HCT116 (cell line): ENCODE data around the gene C16orf95. TPM values are rescaled to one million over a fixed set of nuclear protein-coding genes. Genes with fewer than 3 reads are reported as not detected.

ENCODE experiments used
- ATAC-seq: fragments of 200-7000 bp; cut with Tn5 transposase; 2 replicates; pipeline ENCODE4 v1.9.1; 2020; ENCODE audit warnings: mild to moderate bottlenecking, moderate library complexity
- BruUV-seq: library from RNA; stranded (reverse); fragments of 400-500 nt; replicated peaks from 2 replicates; lab custom pipeline; 2021; lab: Mats Ljungman, UMichigan
- CTCF ChIA-PET: fragments of 300-600 bp; sonication (Branson Sonifier 250); formaldehyde crosslinking; loops from one replicate; lab custom pipeline; 2021; ENCODE audit warnings: antibody characterized with exemption; lab: Charles Lee
- POLR2A ChIA-PET: fragments of 300-600, 350-600 bp; sonication (Branson Sonifier 250); formaldehyde crosslinking; loops from one replicate; lab custom pipeline; 2021; ENCODE audit warnings: antibody characterized with exemption; lab: Charles Lee
- RAD21 ChIA-PET, 2 experiments: fragments of 300-600 bp; sonication (Branson Sonifier 250); formaldehyde crosslinking; loops; one replicate each; lab custom pipeline; 2023; ENCODE audit warnings: low total read pairs in 2 of 2; ENCODE audit not compliant: uncharacterized antibody in 2 of 2, unreplicated experiment in 2 of 2, low non-redundant PET in 1 of 2; lab: Charles Lee
- DNase-seq: peaks from one replicate; pipeline ENCODE4 v3.0.0-alpha.2; 2010; ENCODE audit warnings: low read depth, low spot score
- H2AFZ ChIP-seq: fragments of 200-600 bp; shearing (Covaris generic), sonication (generic); 2 replicates; pipeline ENCODE4 v1.6.1; 2017; ENCODE audit warnings: low read depth, mixed run types, mixed read lengths, antibody characterized with exemption, low read length; ENCODE audit not compliant: poor library complexity, severe bottlenecking
- H3K27ac ChIP-seq: 2 replicates; pipeline ENCODE4 v1.5.1; 2012; ENCODE audit warnings: low read depth, low read length
- H3K27me3 ChIP-seq: fragments of 200-600 bp; sonication (generic); 2 replicates; pipeline ENCODE4 v1.6.1; 2016; ENCODE audit warnings: mixed run types, low read length, mixed read lengths; ENCODE audit not compliant: insufficient read depth
- H3K36me3 ChIP-seq, 2 experiments: fragments of 200-500 bp in 1 of 2; fragments of 200-600 bp in 1 of 2; sonication (Bioruptor generic) in 1 of 2; sonication (generic) in 1 of 2; 2 replicates each; pipeline versions ENCODE4 v1.5.1 to v1.6.1; 2014 to 2016; ENCODE audit warnings: low read length in 2 of 2, inconsistent platforms in 1 of 2, mixed read lengths in 1 of 2, mixed run types in 1 of 2; ENCODE audit not compliant: insufficient read depth in 2 of 2, control insufficient read depth in 1 of 2
- H3K4me1 ChIP-seq, 2 experiments: fragments of 200-600 bp in 1 of 2; sonication (generic) in 1 of 2; 2 replicates each; pipeline versions ENCODE4 v1.5.1 to v1.6.1; 2012 to 2017; ENCODE audit warnings: low read length in 2 of 2, inconsistent platforms in 1 of 2, mild to moderate bottlenecking in 1 of 2, mixed read lengths in 1 of 2, mixed run types in 1 of 2, moderate library complexity in 1 of 2; ENCODE audit not compliant: insufficient read depth in 2 of 2, control insufficient read depth in 1 of 2
- H3K4me2 ChIP-seq: fragments of 200-600 bp; sonication (generic); 2 replicates; pipeline ENCODE4 v1.6.1; 2017; ENCODE audit warnings: mixed run types, low read length, mixed read lengths
- H3K4me3 ChIP-seq, 2 experiments: fragments of 200-600 bp in 1 of 2; sonication (generic) in 1 of 2; replicated peaks in 1 of 2; 2 replicates each; pipeline ENCODE4 v1.5.1; 2011 to 2016; ENCODE audit warnings: low read length in 2 of 2, control low read depth in 1 of 2, low read depth in 1 of 2, mild to moderate bottlenecking in 1 of 2, mixed read lengths in 1 of 2, mixed run types in 1 of 2
- H3K79me2 ChIP-seq: fragments of 200-600 bp; sonication (generic); 2 replicates; pipeline ENCODE4 v1.6.1; 2017; ENCODE audit warnings: mild to moderate bottlenecking, mixed run types, low read length, moderate library complexity, mixed read lengths; ENCODE audit not compliant: insufficient read depth
- H3K9ac ChIP-seq: fragments of 200-600 bp; sonication (generic); 2 replicates; pipeline ENCODE4 v1.6.1; 2016; ENCODE audit warnings: low read length, mixed read lengths
- H3K9me2 ChIP-seq: fragments of 200-600 bp; sonication (generic), shearing (Covaris generic); 2 replicates; pipeline ENCODE4 v1.6.1; 2017; ENCODE audit warnings: mixed run types, mild to moderate bottlenecking, moderate library complexity; ENCODE audit not compliant: insufficient read depth
- H3K9me3 ChIP-seq, 2 experiments: fragments of 200-500 bp in 1 of 2; fragments of 200-600 bp in 1 of 2; sonication (Bioruptor generic) in 1 of 2; sonication (generic) in 1 of 2; 2 replicates each; pipeline ENCODE4 v1.6.1; 2014 to 2017; ENCODE audit warnings: low read length in 2 of 2, mixed read lengths in 2 of 2, inconsistent platforms in 1 of 2, low read depth in 1 of 2, mild to moderate bottlenecking in 1 of 2, mixed run types in 1 of 2, moderate library complexity in 1 of 2; ENCODE audit not compliant: control insufficient read depth in 1 of 2, insufficient read depth in 1 of 2
- H4K20me1 ChIP-seq: fragments of 200-600 bp; sonication (generic), shearing (Covaris generic); 2 replicates; pipeline ENCODE4 v1.6.1; 2017; ENCODE audit warnings: mixed run types, mild to moderate bottlenecking, moderate library complexity; ENCODE audit not compliant: insufficient read depth
- EGR1 ChIP-seq: IDR thresholded peaks from 2 replicates; pipeline ENCODE4 v1.6.1; 2012; ENCODE audit warnings: low read depth
- EZH2phosphoT487 ChIP-seq: fragments of 200-600 bp; IDR thresholded peaks from 2 replicates; pipeline ENCODE4 v1.6.1; 2018; ENCODE audit warnings: antibody characterized with exemption, borderline replicate concordance
- FOSL1 ChIP-seq: IDR thresholded peaks from 2 replicates; pipeline ENCODE4 v1.6.1; 2012; ENCODE audit warnings: low read depth
- JUND ChIP-seq: IDR thresholded peaks from 2 replicates; pipeline ENCODE4 v1.6.1; 2012
- POLR2AphosphoS5 ChIP-seq: IDR thresholded peaks from 2 replicates; pipeline ENCODE4 v1.6.1; 2011; ENCODE audit warnings: mild to moderate bottlenecking, low read depth, low read length, moderate library complexity
- RAD21 ChIP-seq: IDR thresholded peaks from 2 replicates; pipeline ENCODE4 v1.6.1; 2012; ENCODE audit warnings: low read depth, mild to moderate bottlenecking
- SRF ChIP-seq: IDR thresholded peaks from 2 replicates; pipeline ENCODE4 v1.6.1; 2012; ENCODE audit warnings: low read depth
- TCF7L2 ChIP-seq: IDR thresholded peaks from 2 replicates; pipeline ENCODE4 v1.7.0; 2011; ENCODE audit warnings: borderline replicate concordance, inconsistent platforms; ENCODE audit not compliant: insufficient read depth, insufficient read length; ENCODE audit errors: extremely low read depth
- YY1 ChIP-seq: IDR thresholded peaks from 2 replicates; pipeline ENCODE4 v1.6.1; 2011; ENCODE audit warnings: low read length, low read depth, moderate library complexity, mild to moderate bottlenecking; ENCODE audit not compliant: insufficient replicate concordance; ENCODE audit errors: extremely low read depth
- ZFX ChIP-seq: fragments of 450-650 bp; IDR thresholded peaks from 2 replicates; pipeline ENCODE4 v1.6.1; 2017
- ZNF274 ChIP-seq: fragments of 200-500 bp; sonication (Bioruptor generic); IDR thresholded peaks from 2 replicates; pipeline ENCODE4 v1.6.1; 2014; ENCODE audit warnings: mild to moderate bottlenecking, low read depth, low read length, inconsistent platforms
- intact Hi-C: fragments of 100-400 bp; cut with micrococcal nuclease; formaldehyde crosslinking; loops from 2 replicates; pipeline ENCODE4 v1.10.0; 2022
- total RNA-seq: library from RNA; stranded (reverse); gene quantifications from one replicate; pipeline ENCODE4 v1.2.1, GENCODE V29; 2021; ENCODE audit not compliant: unreplicated experiment
- TF ChIP-seq, protein P1 (sequence below), 3 experiments: fragments of 200-600 bp in 1 of 3; sonication (generic) in 1 of 3; IDR thresholded peaks in 2 of 3; conservative IDR thresholded peaks in 1 of 3; 2 replicates each; pipeline ENCODE4 v1.5.1; 2012 to 2017; ENCODE audit warnings: low read depth in 2 of 3, low read length in 2 of 3, antibody characterized with exemption in 1 of 3, borderline replicate concordance in 1 of 3, control low read depth in 1 of 3, mild to moderate bottlenecking in 1 of 3, mixed read lengths in 1 of 3, mixed run types in 1 of 3, moderate library complexity in 1 of 3; ENCODE audit not compliant: insufficient read depth in 1 of 3
- TF ChIP-seq, protein P2 (sequence below): IDR thresholded peaks from 2 replicates; pipeline ENCODE4 v1.6.1; 2012; ENCODE audit warnings: low read depth

Gene C16orf95
- total RNA-seq, 1 experiment from 2014 or later = 12.2 TPM

DNA sequence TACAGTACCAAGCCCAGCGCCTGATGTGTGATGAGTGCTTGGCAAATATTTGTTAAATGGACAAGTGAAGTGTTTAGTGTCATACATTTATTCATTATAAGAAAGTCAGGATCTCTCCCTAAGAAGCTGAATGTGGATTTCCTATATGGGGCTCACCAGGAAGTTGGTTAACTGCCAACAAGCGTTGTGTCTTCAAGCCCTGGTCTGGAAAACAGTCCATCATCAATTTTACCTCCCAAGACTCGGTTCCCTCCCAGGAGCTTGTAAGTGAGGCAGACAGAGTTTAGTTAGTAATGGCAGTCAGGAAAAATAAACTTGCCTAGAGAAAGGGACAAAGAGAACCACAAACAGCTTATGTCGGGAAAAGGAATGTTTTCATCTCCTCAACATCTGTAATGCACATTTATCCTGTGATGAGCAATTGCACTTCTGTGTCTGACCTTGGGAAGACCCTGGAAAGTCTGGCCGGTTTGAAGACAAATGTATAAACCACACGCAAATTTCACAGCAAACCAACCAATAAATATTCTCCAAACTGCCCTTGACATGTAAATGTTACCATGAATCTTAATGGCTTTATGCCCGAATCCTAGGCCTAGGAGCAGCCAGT lies 28.3 kb downstream of the C16orf95 start:
- no peak overlapping the region for H2AFZ ChIP-seq
- ATAC-seq = no peak
- peaks cover 5 to 8% of the 10 kb centered on the region in 2 experiments; a peak in 3 of 4 replicates for H3K9me3 ChIP-seq
- no peaks in the 10 kb centered on the region for H3K36me3 ChIP-seq
- no peak overlapping the region for H3K4me3 ChIP-seq
- ChIA-PET POLR2A (no interaction called here), RAD21 (interaction anchor here in 1 of 2 experiments (0.9 kb wide), 1 partner anchor 9 kb away, joined by 3 read pairs; no protein-coding TSS in a partner anchor), CTCF (no interaction called here)
- no peaks in the 10 kb centered on the region for H3K9me2 ChIP-seq
- TF ChIP-seq EZH2phosphoT487 (no peak), SRF (no peak)
- no peaks in the 10 kb centered on the region for H4K20me1 ChIP-seq
- no TSS peak for BruUV-seq
- H3K4me1 ChIP-seq = no peaks in the 10 kb centered on the region
- no peak overlapping the region for H3K9ac ChIP-seq
- intact Hi-C loops = no loop called here
- H3K27ac ChIP-seq = no peak overlapping the region
- H3K27me3 ChIP-seq = no peaks in the 10 kb centered on the region
- no peak for DNase-seq
- H3K4me2 ChIP-seq = no peak overlapping the region
- no peaks in the 10 kb centered on the region for H3K79me2 ChIP-seq

DNA sequence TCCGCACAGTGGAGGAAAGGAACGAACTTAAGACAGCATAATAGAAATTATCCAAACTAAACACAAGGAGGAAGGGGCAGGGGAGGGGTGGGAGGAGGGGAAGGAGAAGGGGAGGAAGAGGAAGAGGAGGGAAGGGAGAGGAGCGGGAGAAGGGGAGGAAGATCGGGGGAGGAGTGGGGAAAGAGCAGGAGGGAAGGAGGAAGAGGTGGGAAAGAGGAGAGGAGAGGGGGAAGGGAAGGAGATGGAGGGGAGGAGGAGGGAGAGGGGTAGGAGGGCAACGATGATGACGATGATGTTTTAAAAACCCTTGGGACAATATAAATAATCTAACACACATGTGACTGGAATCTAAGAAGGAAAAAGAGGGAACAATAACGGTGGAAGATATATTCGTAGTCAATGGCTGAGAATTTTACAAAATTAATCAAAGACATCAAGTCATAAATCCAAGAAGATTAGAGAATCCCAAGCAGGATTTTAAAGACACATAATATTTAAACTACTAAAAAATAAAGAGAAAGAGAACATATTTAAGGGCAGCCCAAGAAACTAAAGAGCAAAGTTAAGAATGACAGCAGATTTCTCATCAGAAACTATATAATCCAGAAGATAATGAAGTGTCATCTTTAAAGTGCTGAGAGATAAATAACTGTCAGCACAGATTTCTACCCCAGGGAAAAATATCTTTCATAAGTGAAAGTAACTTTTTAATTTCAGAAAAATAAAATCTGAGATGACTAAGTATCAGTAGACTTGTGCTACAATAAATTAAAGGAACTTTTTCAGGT lies 30.2 kb downstream of the C16orf95 start:
- RAD21 ChIA-PET = no interaction called here
- CTCF ChIA-PET = interaction anchor here (1.2 kb wide), 1 partner anchor 224 kb away, joined by 3 read pairs; no protein-coding TSS in a partner anchor
- POLR2A ChIA-PET = no interaction called here
- no peak for TF ChIP-seq JUND
- TF ChIP-seq YY1 = no peak
- no peak for TF ChIP-seq ZFX
- TF ChIP-seq RAD21 = no peak
- TF ChIP-seq POLR2AphosphoS5 = no peak
- TF ChIP-seq, protein P1, sequence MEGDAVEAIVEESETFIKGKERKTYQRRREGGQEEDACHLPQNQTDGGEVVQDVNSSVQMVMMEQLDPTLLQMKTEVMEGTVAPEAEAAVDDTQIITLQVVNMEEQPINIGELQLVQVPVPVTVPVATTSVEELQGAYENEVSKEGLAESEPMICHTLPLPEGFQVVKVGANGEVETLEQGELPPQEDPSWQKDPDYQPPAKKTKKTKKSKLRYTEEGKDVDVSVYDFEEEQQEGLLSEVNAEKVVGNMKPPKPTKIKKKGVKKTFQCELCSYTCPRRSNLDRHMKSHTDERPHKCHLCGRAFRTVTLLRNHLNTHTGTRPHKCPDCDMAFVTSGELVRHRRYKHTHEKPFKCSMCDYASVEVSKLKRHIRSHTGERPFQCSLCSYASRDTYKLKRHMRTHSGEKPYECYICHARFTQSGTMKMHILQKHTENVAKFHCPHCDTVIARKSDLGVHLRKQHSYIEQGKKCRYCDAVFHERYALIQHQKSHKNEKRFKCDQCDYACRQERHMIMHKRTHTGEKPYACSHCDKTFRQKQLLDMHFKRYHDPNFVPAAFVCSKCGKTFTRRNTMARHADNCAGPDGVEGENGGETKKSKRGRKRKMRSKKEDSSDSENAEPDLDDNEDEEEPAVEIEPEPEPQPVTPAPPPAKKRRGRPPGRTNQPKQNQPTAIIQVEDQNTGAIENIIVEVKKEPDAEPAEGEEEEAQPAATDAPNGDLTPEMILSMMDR (IDR thresholded peaks at IDR 0.05 in 2 of 3, conservative IDR thresholded peaks at IDR 0.05 in 1 of 3; ENCODE audit: borderline replicate concordance in 1 of 3, insufficient read depth in 1 of 3, low read depth in 2 of 3, low read length in 2 of 3) = no peak
- TF ChIP-seq FOSL1 = no peak
- TF ChIP-seq ZNF274 = no peak
- no peak for TF ChIP-seq SRF
- no peak for TF ChIP-seq TCF7L2
- TF ChIP-seq EGR1 = no peak
- TF ChIP-seq, protein P2, sequence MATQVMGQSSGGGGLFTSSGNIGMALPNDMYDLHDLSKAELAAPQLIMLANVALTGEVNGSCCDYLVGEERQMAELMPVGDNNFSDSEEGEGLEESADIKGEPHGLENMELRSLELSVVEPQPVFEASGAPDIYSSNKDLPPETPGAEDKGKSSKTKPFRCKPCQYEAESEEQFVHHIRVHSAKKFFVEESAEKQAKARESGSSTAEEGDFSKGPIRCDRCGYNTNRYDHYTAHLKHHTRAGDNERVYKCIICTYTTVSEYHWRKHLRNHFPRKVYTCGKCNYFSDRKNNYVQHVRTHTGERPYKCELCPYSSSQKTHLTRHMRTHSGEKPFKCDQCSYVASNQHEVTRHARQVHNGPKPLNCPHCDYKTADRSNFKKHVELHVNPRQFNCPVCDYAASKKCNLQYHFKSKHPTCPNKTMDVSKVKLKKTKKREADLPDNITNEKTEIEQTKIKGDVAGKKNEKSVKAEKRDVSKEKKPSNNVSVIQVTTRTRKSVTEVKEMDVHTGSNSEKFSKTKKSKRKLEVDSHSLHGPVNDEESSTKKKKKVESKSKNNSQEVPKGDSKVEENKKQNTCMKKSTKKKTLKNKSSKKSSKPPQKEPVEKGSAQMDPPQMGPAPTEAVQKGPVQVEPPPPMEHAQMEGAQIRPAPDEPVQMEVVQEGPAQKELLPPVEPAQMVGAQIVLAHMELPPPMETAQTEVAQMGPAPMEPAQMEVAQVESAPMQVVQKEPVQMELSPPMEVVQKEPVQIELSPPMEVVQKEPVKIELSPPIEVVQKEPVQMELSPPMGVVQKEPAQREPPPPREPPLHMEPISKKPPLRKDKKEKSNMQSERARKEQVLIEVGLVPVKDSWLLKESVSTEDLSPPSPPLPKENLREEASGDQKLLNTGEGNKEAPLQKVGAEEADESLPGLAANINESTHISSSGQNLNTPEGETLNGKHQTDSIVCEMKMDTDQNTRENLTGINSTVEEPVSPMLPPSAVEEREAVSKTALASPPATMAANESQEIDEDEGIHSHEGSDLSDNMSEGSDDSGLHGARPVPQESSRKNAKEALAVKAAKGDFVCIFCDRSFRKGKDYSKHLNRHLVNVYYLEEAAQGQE = no peak

More for the DNA sequence above, 30.2 kb downstream of the C16orf95 start:
- H3K4me1 ChIP-seq = no peaks in the 10 kb centered on the region
- H3K79me2 ChIP-seq = no peaks in the 10 kb centered on the region
- intact Hi-C loops = no loop called here
- no peak for DNase-seq
- no TSS peak for BruUV-seq
- H3K4me3 ChIP-seq = no peak overlapping the region
- no peaks in the 10 kb centered on the region for H3K9me2 ChIP-seq
- no peak overlapping the region for H2AFZ ChIP-seq
- no peak overlapping the region for H3K9ac ChIP-seq
- no peak for ATAC-seq
- H3K27me3 ChIP-seq = no peaks in the 10 kb centered on the region
- no peaks in the 10 kb centered on the region for H4K20me1 ChIP-seq
- peaks cover 3 to 8% of the 10 kb centered on the region in 2 experiments; a peak in 3 of 4 replicates for H3K9me3 ChIP-seq
- H3K36me3 ChIP-seq = no peaks in the 10 kb centered on the region
- no peak overlapping the region for H3K4me2 ChIP-seq
- H3K27ac ChIP-seq = no peak overlapping the region
